HS-5 (cell line): ENCODE results near the gene UBN2.
"Not testable (repeated sequence)": the region's sequence is repeated elsewhere in the genome, so short reads cannot be mapped to it uniquely, and the experiment has no call there.

Experiments used
- DNase-seq: peaks from one replicate; pipeline ENCODE4 v3.0.0-alpha.2; 2012; ENCODE audit warnings: low read depth

UBN2 gene

GRCh38 chr7:139299296-139299695 lies 68.3 kb downstream of the UBN2 start:
- no peak for DNase-seq

DNA sequence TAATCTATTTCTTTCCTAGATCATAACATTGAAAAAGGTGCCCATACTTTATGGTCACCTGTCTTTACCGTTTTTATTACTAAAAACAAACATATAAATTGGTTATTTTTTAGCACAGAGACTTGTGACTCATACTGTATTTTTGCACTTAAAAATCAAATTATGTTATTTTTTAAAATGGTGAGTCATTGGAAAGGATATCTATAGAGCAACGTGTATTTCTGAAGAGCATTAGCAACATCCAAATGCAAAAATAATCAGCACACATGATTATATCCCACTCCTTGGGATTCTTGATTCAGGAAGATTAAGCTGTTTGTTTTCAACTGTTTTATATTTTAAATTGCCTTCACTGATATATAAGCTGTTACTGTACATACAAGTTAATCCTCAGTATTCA lies 69.4 kb downstream of the UBN2 start:
- no peak for DNase-seq

- DNase-seq: no peak
Observed at GRCh38 chr7:139304517-139304916, 73.5 kb downstream of the UBN2 start.

GRCh38 chr7:139317939-139318505 lies 87.0 kb downstream of the UBN2 start:
- DNase-seq: no peak

DNA sequence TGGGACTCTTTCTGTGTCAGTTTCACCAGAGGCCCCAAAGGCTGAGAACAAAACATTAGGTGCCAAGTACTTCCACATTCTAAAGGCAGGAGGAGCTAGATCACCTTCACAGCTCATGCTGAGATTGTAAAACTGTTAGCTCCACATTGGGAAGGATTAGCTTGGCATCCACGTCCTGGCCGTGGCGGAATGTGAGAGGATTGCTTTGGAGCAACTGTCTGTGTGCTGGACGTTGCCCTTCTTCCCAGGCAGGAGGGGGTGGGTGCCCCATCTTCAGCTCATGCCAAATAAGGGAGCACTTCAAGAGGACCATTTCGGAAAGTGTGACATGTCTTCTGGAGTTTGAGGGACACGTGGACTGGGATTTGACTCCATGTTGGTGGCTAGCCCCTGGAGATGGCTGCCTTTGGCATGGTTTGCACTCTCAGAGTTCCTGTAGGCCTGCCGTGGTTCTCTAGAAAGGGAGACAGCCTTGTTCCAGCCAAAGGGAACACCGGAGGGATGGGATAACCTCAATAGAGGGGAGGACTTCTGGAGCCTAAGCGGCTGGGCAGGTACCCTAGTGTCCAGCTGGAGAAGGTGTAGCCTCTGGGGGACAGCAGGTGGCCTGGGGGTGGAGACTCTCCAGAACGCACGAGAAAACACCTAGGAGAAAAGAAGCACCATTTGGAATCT lies 90.2 kb downstream of the UBN2 start:
- DNase-seq: no peak

DNA sequence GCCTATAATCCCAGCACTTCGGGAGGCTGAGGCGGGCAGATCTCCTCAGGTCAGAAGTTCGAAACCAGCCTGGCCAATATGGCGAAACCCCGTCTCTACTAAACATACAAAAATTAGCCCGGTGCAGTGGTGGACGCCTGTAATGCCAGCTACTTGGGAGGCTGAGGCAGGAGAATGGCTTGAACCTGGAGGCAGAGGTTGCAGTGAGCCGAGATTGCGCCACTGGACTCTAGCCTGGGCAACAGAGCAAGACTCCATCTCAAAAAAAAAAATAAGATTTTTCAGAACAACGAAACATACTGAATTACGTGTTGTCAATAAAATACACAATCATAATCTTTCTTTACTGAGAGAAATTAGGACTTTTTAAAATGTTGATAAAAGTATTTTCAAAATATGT lies 93.7 kb downstream of the UBN2 start:
- DNase-seq: not testable (repeated sequence)

GRCh38 chr7:139328375-139328774 lies 97.3 kb downstream of the UBN2 start:
- peak; percentile 71 for DNase-seq

- no peak for DNase-seq
Observed at GRCh38 chr7:139329119-139329518, 98.1 kb downstream of the UBN2 start.

GRCh38 chr7:139330333-139331030 lies 99.4 kb downstream of the UBN2 start:
- no peak for DNase-seq

- no peak for DNase-seq
Observed at GRCh38 chr7:139332697-139333359, 101.8 kb downstream of the UBN2 start.

GRCh38 chr7:139333443-139333842 lies 102.4 kb downstream of the UBN2 start:
- DNase-seq: not testable (repeated sequence)

GRCh38 chr7:139334399-139335150 lies 103.5 kb downstream of the UBN2 start:
- no peak for DNase-seq

DNA sequence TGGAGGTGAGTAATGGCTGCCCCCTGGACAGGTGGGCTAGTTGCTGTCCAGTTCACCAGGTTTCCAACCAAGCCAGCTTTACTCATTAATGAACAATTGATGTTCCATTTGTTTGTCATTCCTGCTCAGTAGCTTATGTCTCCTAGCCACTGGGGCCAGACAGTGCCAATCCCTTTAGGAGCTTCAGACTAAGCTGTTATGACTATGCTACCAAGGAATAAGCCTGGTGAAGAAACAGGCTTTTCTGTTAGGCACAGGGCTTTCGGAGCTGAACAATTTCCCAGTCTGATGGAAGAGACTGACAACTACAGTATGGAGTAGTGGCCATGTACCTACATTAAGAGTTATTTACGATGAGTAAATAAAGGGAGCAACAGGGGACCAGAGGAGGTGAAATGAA lies 108.0 kb downstream of the UBN2 start:
- DNase-seq: no peak

- no peak for DNase-seq
Observed at GRCh38 chr7:139339698-139340036, 108.6 kb downstream of the UBN2 start.

- DNase-seq: peak; percentile 94
Observed at GRCh38 chr7:139340037-139340807, 109.2 kb downstream of the UBN2 start.

DNA sequence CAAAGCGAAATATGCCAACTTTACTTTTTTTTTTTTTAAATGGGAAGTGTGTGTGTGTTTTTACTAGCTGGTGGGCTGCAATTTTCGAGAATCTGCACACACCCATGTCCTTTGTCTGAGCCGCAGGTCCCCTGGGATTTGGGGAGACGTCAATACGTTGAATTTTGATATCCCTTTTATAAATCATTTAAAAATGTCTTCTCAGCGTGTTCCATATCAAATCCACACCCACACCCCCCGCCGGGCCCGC lies 109.7 kb downstream of the UBN2 start:
- DNase-seq: peak; percentile 43

DNA sequence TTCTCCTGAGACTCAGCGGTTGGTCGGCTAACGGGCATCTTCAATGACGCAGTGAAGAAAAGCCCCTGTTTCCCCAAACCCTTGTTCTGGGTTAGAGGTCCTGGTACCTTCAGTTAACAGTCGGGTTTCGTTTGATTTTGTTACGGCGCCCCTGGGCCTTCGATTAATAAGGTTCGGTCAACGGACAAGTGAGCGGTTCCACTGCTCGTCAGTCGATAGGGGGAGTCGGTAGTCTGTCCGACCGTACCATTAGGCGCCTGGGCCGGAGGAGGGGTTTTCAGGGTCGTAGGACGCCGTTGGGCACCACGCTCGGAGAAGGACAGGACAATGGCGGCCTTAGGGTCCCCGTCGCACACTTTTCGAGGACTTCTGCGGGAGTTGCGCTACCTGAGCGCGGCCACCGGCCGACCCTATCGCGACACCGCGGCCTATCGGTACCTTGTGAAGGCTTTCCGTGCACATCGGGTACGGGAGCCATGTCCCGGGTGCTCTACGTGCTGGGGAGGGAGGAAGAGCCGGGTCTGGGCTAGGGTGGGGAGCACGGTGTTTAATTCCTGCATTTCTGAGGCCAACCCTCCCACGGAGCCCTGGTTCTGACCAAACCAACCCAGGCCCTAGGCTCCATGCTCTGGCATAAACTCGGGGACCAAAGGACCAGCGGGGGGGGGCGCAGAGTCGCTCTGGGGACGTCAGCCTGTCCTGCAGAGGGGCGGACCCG lies 110.2 kb downstream of the UBN2 start, which contains the start of gene FMC1:
Gene FMC1, plus strand, starts transcription at position 280 of the 718 bp plus-strand sequence. Its CDS starts 48 bp downstream, at position 328.
- DNase-seq: peak; percentile 59

GRCh38 chr7:139341776-139342226 lies 110.8 kb downstream of the UBN2 start:
- DNase-seq: no peak

- DNase-seq: no peak
Observed at GRCh38 chr7:139345042-139345441, 114.0 kb downstream of the UBN2 start.

- DNase-seq: no peak
Observed at GRCh38 chr7:139351027-139351426, 120.0 kb downstream of the UBN2 start.

- no peak for DNase-seq
Observed at GRCh38 chr7:139354729-139355128, 123.7 kb downstream of the UBN2 start.
